Activated T-cell treated with anti-CD3 and anti-CD28 coated beads, Interleukin-2, amount 50 U/mL, for 72 hours (primary cell): ENCODE data around the gene AFF4. TPM values are rescaled to one million over a fixed set of nuclear protein-coding genes. Genes with fewer than 3 reads are reported as not detected.
"Not testable (repeated sequence)": the region's sequence is repeated elsewhere in the genome, so short reads cannot be mapped to it uniquely, and the experiment has no call there.

Source experiments
- ATAC-seq, 2 donors: fragments of 150-1000 bp; cut with Tn5 transposase; replicated peaks in 1 of 2; 2 replicates each; pipeline ENCODE4 v1.10.0; 2021; ENCODE audit warnings: moderate library complexity in 2 of 2, mild to moderate bottlenecking in 1 of 2
- DNase-seq, 2 donors: peaks; one replicate each; pipeline ENCODE4 v3.0.0; 2021 to 2022; ENCODE audit warnings: mixed read lengths in 1 of 2
- H3K27ac Mint-ChIP-seq: one replicate; pipeline ENCODE4 v1.8.0; 2022; ENCODE audit warnings: mild to moderate bottlenecking, moderate library complexity, mixed read lengths
- H3K27me3 Mint-ChIP-seq: one replicate; pipeline ENCODE4 v1.8.0; 2022; ENCODE audit warnings: low read depth, mixed read lengths
- H3K36me3 Mint-ChIP-seq, 2 donors: one replicate each; pipeline ENCODE4 v1.8.0; 2022; ENCODE audit warnings: mixed read lengths in 2 of 2, mild to moderate bottlenecking in 1 of 2; ENCODE audit not compliant: insufficient read depth in 2 of 2
- H3K4me1 Mint-ChIP-seq: one replicate; pipeline ENCODE4 v1.8.0; 2022; ENCODE audit warnings: low read depth, mixed read lengths
- H3K4me3 Mint-ChIP-seq, 2 donors: one replicate each; pipeline ENCODE4 v1.8.0; 2022; ENCODE audit warnings: mild to moderate bottlenecking in 2 of 2, mixed read lengths in 2 of 2, moderate library complexity in 2 of 2
- H3K9me3 Mint-ChIP-seq, 2 donors: one replicate each; pipeline ENCODE4 v1.8.0; 2022; ENCODE audit warnings: mixed read lengths in 2 of 2
- total RNA-seq, 2 donors: library from RNA; stranded (reverse); gene quantifications; one replicate each; pipeline ENCODE4 v1.2.3, GENCODE V29; 2022

AFF4 gene
- total RNA-seq, 2 donors from 2014 or later: 33.6 to 34.9 TPM

DNA sequence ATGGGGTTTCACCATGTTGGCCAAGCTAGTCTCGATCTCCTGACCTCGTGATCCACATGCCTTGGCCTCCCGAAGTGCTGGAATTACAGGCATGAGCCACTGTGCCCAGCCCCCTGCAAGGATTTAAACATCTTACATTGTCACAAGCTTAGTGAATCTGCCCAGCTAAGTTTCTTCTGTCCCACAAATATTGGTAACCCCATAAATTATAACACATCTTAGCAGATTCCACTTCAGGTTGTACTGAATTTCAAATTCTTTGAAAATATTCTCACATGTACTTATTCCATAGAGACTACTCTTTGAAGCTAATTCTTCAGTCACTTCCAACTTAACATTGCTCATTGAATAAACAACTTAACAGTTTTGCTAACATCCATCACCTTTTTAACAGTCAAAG lies 13.4 kb upstream of the AFF4 start:
- H3K27me3 Mint-ChIP-seq: no peaks in the 10 kb centered on the region
- H3K4me1 Mint-ChIP-seq: no peaks in the 10 kb centered on the region
- H3K36me3 Mint-ChIP-seq: peaks cover 3 to 4% of the 10 kb centered on the region in 2 donors
- H3K27ac Mint-ChIP-seq: no peak overlapping the region
- peaks cover 0 to 6% of the 10 kb centered on the region in 2 donors for H3K9me3 Mint-ChIP-seq
- ATAC-seq (no peak), DNase-seq (no peak)
- no peak overlapping the region for H3K4me3 Mint-ChIP-seq

DNA sequence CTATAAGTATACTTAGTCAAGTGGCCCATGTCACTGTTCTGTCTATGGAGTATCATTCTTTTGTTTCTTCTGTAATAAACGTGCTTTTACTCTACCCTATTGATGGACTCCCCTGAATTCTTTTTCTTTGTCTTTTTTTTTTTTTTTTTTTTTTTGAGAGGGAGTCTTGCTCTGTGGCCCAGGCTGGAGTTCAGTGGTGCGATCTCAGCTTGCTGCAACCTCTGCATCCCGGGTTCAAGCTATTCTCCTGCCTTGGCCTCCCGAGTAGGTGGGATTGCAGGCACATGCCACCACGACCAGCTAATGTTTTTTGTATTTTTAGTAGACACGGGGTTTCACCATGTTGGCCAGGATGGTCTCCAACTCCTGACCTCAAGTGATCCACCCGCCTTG lies 9.0 kb upstream of the AFF4 start:
- not testable (repeated sequence) for H3K36me3 Mint-ChIP-seq, DNase-seq, H3K27ac Mint-ChIP-seq, H3K4me3 Mint-ChIP-seq, ATAC-seq, H3K9me3 Mint-ChIP-seq, H3K4me1 Mint-ChIP-seq, H3K27me3 Mint-ChIP-seq

DNA sequence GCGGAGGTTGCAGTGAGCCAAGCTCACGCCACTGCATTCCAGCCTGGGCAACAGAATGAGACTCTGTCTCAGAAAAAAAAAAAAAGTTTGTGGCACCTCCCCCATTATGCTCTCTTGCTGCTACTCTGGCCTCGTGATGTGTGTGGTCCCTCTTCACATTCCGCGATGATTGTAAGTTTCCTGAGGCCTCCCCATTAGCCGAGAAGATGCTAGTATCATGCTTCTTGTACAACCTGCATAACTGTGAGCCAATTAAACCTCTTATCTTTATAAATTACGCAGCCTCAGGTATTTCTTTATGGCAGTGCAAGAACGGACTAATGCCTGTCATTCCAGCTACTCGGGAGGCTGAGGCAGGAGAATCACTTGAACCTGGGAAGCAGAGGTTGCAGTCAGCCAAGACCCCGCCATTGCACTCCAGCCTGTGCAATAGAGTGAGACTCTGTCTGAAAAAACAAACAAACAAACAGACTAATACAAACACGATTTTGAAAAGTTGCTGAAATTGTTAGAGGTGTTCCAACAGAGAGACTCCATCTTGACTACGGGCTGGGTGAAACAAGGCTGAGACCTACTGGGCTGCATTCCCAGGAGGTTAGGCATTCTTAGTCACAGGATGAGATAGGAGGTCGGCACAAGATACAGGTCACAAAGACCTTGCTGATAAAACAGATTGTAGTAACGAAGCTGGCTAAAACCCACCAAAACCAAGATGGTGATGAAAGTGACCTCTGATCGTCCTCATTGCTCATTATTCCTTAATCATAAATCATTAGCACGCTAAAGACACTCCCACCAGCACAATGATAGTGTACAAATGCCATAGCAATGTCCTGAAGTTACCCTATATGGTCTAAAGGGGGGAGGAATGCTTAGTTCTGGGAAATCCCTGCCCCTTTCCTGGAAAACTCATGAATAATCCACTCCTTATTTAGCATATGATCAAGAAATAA lies 8.3 kb upstream of the AFF4 start:
- peaks cover under 1% of the 10 kb centered on the region in 2 donors for H3K36me3 Mint-ChIP-seq
- no peak overlapping the region for H3K27ac Mint-ChIP-seq
- DNase-seq: no peak
- no peaks in the 10 kb centered on the region for H3K4me1 Mint-ChIP-seq
- H3K4me3 Mint-ChIP-seq: no peak overlapping the region
- peaks cover 0 to under 1% of the 10 kb centered on the region in 2 donors for H3K9me3 Mint-ChIP-seq
- no peaks in the 10 kb centered on the region for H3K27me3 Mint-ChIP-seq
- no peak for ATAC-seq

DNA sequence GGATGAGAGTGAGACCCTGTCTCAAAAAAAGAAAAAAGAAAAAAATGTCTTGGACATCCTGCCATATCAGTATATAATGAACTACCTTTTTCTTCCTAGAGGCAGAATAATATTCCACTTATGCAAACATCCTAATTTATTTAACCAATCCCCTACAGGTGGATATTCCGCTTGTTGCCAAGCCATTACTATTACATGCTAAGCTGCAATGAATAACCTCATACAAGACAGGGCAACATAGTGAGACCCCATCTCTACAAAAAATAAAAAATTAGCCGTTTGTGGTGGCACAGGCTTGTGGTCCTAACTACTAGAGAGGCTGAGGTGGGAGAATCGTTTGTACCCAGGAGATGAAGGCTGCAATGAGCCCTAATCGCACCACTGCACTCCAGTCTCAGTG lies 1.7 kb upstream of the AFF4 start:
- Mint-ChIP-seq H3K9me3 (no peaks in the 10 kb centered on the region), H3K36me3 (peaks cover 1 to 5% of the 10 kb centered on the region in 2 donors), H3K27ac (no peak overlapping the region), H3K4me3 (no peak overlapping the region), H3K27me3 (no peaks in the 10 kb centered on the region), H3K4me1 (peaks cover 29% of the 10 kb centered on the region)
- DNase-seq: no peak
- no peak for ATAC-seq

DNA sequence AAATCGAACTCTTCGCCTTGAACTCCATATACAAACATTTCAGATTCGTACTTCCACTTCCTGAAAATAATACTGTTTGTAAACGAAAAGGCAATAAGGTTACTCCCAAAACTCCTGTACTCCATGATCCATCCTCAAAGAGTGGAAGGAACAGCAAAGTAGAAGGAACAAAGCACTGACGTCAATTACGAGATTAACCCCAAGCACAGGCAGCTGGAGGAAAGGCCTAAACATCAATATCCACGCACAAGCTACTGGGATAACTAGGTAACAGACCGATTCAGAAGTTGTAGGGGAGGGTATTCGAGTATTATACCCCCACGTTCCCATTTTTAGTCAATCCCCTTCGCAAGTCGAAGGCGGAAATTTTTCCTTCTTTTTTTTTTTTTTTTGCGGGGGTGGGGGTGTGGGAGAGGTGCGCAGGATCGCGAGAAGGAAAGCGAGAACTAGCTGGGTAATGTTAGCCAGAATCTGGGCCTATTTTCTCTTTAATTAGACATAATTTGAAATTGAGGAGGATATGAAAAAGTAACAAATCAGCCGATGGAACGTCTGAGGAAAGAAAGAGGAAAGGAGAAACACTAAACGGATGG lies 909 bp downstream of the AFF4 start:
- H3K27me3 Mint-ChIP-seq: no peaks in the 10 kb centered on the region
- H3K27ac Mint-ChIP-seq: peak overlapping the region; percentile 100
- peaks cover 1 to 5% of the 10 kb centered on the region in 2 donors for H3K36me3 Mint-ChIP-seq
- peaks cover 44% of the 10 kb centered on the region for H3K4me1 Mint-ChIP-seq
- H3K9me3 Mint-ChIP-seq: no peaks in the 10 kb centered on the region
- DNase-seq (peak; percentile 15 to 29), ATAC-seq (no peak)
- H3K4me3 Mint-ChIP-seq: peak overlapping the region; percentile 91 to 99

DNA sequence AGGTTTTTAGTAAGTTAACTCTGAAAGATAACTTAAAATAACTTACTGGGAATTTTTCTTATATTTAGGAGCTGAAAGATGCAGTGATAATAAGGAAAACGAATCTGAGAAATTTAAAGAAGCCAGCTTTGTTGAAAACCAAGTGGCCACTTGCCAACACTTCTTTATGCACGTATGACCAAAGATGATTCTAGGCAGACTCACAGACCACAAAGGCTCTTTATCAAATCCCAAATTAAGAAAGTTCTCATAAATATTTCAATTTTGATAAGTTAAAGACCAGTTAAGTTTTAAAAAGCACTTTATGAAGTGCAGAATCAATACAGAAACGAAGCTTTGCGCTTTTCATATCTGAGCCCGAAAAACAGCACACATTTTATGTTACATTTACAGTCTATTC lies 1.5 kb downstream of the AFF4 start:
- Mint-ChIP-seq H3K27me3 (no peaks in the 10 kb centered on the region), H3K4me3 (peak overlapping the region; percentile 91 to 99), H3K27ac (peak overlapping the region; percentile 100), H3K4me1 (peaks cover 44% of the 10 kb centered on the region), H3K36me3 (peaks cover 1 to 5% of the 10 kb centered on the region in 2 donors), H3K9me3 (no peaks in the 10 kb centered on the region)
- no peak for ATAC-seq
- DNase-seq: no peak

DNA sequence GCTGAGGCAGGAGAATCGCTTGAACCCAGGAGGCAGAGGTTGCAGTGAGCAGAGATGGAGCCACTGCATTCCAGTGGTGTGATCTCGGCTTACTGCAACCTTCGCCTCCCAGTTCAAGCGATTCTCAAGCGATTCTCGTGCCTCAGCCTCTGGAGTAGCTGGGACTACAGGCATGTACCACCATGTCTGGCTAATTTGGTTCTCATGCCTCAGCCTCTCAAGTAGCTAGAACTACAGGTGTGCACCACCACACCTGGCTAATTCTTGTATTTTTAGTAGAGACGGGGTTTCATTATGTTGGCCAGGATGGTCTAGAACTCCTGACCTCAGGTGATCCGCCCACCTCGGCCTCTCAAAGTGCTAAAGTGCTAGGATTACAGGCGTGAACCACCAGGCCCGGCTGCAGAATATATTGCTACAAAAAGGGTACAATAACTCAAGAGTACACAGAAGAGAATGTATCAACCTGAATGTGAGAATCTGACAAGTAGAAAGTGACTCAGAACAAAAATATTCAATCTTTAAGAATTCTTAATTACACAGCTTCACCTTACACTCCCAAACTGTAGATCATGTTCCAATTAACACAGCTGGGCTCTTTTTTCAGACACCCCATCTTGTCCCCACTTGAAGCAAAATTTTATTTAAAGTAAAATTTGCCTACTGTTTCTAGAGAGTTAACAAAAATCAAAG lies 2.2 kb downstream of the AFF4 start:
- peak overlapping the region; percentile 91 to 99 for H3K4me3 Mint-ChIP-seq
- H3K27me3 Mint-ChIP-seq, DNase-seq, ATAC-seq, H3K9me3 Mint-ChIP-seq, H3K36me3 Mint-ChIP-seq: not testable (repeated sequence)
- H3K4me1 Mint-ChIP-seq: peaks cover 44% of the 10 kb centered on the region
- peak overlapping the region; percentile 100 for H3K27ac Mint-ChIP-seq

DNA sequence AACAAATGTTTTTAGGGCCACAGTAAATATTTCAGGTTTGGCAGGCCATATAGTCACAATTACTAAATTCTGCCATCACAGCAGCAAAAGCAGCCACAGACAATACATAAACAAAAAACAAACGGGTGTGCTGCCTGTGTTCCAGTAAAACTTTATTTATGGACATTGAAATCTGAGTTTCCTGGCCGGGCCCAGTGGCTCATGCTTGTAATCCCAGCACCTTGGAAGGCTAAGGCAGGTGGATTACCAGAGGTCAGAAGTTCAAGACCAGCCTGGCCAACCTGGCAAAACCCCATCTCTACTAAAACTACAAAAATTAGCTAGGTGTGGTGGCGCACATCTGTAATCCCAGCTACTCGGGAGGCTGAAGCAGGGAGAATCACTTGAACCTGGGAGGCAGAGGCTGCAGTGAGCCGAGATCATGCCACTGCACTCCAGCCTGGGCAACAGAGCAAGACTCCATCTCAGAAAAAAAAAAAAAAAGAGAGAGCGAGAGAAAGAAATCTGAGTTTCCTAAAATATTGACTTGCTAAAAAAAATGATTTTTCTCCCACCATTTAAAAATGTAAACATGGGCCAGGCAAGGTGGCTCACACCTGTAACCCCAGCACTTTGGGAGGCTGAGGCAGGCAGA lies 7.2 kb downstream of the AFF4 start:
- not testable (repeated sequence) for H3K4me3 Mint-ChIP-seq, ATAC-seq, H3K27ac Mint-ChIP-seq, H3K9me3 Mint-ChIP-seq, H3K27me3 Mint-ChIP-seq, DNase-seq, H3K36me3 Mint-ChIP-seq
- H3K4me1 Mint-ChIP-seq: peaks cover 58% of the 10 kb centered on the region

DNA sequence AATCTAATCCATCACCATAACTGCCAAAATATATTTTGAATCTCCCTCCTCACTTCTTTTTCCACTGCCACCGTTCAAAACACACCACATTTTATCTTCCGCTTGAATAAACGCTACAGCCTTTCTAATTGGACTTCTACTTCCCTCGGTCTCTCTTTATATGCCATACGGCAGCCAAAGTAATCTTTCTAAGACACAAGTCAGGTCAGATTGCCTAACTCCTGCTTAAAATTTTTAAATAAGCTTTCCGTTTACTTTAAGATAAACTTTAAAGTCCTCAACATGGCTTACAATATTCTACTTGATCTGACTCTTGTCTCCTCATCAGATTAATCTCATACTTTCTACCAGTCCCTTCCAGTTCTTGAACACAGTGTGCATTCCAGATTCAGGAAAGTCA lies 9.7 kb downstream of the AFF4 start:
- Mint-ChIP-seq H3K36me3 (peaks cover 2% of the 10 kb centered on the region in 2 donors), H3K4me1 (peaks cover 44% of the 10 kb centered on the region), H3K9me3 (no peaks in the 10 kb centered on the region), H3K4me3 (no peak overlapping the region), H3K27me3 (no peaks in the 10 kb centered on the region), H3K27ac (peak overlapping the region; percentile 3)
- ATAC-seq (no peak), DNase-seq (no peak)

DNA sequence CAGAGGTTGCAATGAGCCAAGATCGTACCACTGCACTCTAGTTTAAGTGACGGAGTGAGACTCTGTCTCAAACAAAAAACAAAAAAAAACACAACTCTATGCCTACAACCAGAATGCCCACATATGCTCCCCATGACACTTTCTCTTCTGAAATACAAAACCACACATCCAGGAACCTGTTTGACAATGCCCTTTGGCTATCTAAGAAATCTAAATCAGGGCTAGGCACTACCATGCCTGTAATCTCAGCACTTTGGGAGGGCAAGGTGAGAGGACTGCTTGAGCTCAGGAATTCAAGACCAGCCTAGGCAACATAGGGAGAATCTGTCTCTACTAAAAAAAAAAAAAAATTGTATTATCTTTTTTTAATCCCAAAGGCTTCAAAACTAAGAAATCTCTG lies 10.6 kb downstream of the AFF4 start:
- Mint-ChIP-seq H3K27me3 (no peaks in the 10 kb centered on the region), H3K27ac (no peak overlapping the region), H3K9me3 (no peaks in the 10 kb centered on the region), H3K4me1 (peaks cover 46% of the 10 kb centered on the region), H3K36me3 (peaks cover 2% of the 10 kb centered on the region in 2 donors), H3K4me3 (no peak overlapping the region)
- DNase-seq (no peak), ATAC-seq (no peak)

DNA sequence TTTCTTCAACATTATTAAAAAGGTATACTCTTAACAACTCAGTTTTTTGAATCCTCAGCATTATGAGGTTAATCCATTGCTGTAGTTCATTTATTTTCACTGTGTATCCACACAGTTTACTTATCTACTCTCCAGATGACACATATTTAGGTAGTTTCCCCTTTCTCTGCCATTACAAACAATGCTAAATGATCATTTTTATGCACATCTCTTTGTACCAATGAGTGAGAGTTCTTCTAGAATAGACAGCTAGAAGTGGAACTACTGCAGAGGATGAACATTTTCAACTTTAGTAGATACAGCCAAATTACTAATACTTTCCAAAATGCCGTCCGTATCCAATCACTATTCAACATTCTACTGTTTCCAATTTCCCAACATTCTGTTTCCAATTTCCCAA lies 11.5 kb downstream of the AFF4 start:
- H3K4me3 Mint-ChIP-seq: no peak overlapping the region
- peaks cover 2% of the 10 kb centered on the region in 2 donors for H3K36me3 Mint-ChIP-seq
- H3K27me3 Mint-ChIP-seq: no peaks in the 10 kb centered on the region
- no peak overlapping the region for H3K27ac Mint-ChIP-seq
- H3K9me3 Mint-ChIP-seq: no peaks in the 10 kb centered on the region
- no peak for DNase-seq
- H3K4me1 Mint-ChIP-seq: peaks cover 46% of the 10 kb centered on the region
- ATAC-seq: no peak

DNA sequence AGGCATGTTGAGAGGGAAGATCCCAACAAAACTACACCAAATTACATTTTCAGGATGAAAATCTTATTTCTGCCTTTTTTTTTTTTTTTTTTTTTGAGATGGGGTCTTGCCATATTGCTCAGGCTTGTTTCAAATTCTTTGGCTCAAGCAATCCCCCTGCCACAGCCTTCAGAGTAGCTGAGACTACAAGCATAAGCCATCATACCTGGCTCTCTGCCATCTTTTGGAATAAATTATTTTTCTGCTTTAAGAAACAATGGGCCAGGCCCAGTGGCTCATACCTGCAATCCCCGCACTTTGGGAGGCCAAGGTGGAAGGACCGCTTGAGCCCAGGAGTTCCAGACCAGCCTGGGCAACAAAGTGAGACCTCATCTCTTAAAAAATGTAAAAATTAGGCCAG lies 14.3 kb downstream of the AFF4 start:
- Mint-ChIP-seq H3K9me3 (no peaks in the 10 kb centered on the region), H3K4me3 (no peak overlapping the region), H3K27ac (no peak overlapping the region), H3K36me3 (peaks cover 2% of the 10 kb centered on the region in 2 donors), H3K27me3 (no peaks in the 10 kb centered on the region), H3K4me1 (peaks cover 37% of the 10 kb centered on the region)
- no peak for ATAC-seq
- DNase-seq: no peak

DNA sequence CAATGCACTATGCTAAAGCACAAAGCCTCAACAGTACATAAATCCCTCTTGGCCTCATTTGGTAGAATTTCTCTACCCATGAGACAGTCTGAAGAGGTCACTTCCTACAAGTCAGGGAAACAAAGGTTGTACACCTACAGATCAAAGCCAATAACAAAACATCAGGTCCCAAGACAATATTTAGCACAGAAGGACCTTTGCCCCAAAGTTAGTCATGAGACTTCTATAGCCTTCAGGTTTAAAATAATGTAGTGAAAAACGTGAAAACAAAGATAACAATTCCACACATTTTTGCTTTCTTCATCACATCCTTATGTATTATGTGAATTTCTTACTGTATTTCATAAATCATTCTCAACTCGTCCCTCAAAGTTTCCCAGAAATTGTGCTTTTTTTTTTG lies 15.8 kb downstream of the AFF4 start:
- Mint-ChIP-seq H3K27me3 (no peaks in the 10 kb centered on the region), H3K27ac (no peak overlapping the region), H3K4me1 (peaks cover 25% of the 10 kb centered on the region), H3K36me3 (peaks cover 0 to 2% of the 10 kb centered on the region in 2 donors), H3K9me3 (no peaks in the 10 kb centered on the region), H3K4me3 (no peak overlapping the region)
- DNase-seq: no peak
- ATAC-seq: no peak
